ENCODE results near the gene CNDP1.
"Not testable (repeated sequence)": the region's sequence is repeated elsewhere in the genome, so short reads cannot be mapped to it uniquely, and the experiment has no call there.

The CNDP1 gene

DNA sequence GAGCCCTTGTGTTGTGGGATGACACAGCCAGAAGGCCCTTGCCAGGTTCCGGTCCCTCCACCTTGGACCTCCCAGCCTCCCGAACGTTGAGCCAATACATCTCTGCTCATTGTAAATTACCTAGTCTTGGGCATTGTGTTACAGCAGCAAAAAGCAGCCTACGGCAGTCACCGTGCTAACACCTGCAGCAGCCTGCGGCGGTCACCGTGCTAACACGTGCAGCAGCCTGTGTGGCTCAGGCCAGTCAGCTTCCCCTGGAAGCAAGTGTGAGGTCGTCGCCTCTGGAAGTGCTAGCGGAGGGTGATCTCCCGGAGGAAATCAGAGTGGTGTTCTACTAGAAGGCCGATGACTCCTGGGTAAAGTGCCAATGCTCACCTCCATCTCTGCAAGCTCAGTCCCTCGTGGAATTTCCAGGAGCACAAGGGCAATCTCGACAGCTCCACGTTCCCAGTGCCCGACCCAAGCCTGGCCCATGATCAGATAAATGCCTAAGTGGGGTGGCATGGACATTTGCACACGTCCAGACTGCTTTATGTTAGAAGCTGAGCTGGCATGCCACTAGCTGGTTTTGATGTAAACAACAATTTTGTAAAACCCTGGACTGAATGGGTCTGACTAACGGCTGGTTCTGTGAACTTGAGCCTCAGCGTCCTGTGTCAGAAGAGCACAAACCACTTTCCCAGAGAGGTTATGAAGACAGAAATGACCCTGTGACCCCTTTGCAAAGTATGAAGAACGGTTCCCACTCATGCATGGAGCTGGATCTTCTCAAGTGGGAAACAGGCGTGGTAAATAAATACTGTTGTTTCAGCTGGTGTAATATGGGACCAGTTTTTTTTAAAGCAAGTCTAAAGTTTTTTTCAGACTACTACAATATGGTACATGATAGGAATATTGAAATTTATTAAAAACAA, 11.4 kb upstream of the CNDP1 start:
- no peak for DNase-seq

DNA sequence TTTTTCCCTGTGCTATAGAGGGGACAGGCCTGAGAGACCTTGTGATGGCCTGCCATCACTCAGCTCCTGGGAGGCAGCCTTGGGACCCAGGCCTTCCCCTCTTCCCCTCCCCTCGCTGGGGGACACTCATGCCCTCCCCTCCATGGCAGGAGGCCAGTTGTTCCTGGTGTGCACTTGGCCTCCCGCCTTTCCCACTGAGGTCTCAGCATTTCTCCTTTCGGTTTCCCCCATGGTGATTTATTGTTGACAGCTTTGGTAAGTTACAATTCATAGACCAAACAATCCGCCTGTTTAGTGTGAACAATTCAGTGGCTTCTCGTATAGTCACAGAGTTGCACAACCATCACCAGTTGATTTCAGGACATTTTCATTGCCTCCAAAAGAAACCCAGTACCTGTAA, 10.2 kb upstream of the CNDP1 start:
- DNase-seq, result no peak

DNA sequence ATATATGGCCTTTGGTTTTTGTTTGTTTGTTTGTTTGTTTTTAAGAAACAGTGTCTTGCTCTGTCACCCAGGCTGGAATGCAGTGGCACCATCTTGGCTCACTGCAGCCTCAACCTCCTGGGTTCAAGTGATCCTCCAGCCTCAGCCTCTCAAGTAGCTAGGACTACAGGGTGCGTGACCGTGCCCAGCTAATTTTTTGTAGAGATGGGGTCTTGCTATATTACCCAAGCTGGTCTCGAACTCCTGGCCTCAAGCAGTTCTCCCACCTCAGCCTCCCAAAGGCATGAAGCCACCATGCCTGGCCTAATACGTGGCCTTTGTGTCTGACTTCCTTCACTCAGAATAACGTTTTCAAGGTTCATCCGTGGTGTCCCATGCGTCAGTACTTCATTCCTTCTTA, 9.4 kb upstream of the CNDP1 start:
- DNase-seq, result not testable (repeated sequence)

DNA sequence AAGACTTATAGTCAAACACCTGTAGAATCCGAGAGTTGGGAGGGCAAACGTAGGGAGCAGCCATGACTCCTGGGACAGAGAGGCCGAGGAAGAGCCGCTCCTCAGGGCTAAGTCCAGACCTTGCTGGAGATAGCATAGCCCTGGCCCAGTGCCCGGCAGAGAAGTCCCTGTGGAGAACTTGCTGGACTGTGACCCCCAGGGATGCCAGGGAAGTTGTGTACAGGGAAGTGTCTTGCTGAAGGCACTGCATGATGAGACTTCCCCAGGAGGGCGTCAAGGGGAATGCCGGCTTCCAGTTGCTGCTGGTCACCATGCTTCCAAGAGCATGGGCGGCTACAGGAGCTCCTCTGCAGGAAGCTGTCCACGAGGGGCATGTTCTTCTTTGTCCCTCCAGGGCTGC, 8.6 kb upstream of the CNDP1 start:
- DNase-seq, result no peak

DNA sequence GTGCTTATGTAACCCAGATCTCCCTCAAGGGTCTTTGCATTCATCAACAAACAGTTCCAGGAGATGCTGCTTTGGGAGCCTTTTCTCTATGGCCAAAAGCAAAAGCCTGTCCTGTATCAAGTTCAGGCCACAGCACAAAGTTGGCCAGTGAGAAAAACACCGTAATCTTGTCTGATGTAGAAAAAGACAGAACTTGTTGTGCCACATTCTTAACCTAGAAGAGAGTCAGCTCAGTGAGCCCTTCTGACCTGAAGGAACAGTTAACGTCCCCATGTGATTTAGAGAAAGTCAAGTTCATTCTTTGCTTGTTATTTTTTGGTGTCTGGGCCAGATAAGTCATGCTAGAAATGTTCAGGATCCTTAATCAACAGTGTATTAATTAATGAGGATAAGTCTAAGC, 7.8 kb upstream of the CNDP1 start:
- DNase-seq, result no peak

DNA sequence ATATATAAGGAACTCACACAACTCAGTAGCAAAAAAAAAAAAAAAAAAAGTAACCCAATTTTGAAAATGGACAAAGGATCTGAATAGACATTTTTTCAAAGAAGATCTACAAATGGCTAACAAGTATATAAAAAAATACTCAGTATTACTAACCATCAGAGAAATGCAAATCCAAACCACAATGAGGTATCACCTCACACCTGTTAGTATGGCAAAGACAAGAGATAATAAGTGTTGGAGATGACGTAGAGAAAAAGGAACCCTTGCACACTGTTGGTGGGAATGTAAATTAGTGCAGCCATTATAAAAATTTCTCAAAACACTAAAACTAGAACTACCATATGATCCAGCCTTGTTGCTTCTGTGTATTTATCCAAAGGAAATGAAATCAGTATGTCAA, 5.8 kb upstream of the CNDP1 start:
- no peak for DNase-seq

DNA sequence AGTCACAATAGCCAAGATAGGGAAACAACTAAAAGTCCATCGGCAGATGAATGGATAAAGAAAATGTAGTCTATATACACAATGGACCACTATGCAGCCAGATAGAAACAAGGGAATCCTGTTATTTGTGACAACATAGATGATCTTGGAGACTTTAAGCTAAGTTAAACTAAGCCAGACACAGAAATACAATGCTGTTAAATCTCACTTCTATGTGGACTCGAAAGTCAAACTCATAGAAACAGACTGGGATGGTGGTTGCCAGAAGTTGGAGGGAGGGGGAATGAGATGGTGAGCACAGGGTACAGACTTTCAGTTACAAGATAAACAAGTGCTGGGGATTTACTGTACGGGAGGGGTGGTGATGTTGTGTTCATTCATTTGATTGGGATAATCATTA, 5.4 kb upstream of the CNDP1 start:
- no peak for DNase-seq

DNA sequence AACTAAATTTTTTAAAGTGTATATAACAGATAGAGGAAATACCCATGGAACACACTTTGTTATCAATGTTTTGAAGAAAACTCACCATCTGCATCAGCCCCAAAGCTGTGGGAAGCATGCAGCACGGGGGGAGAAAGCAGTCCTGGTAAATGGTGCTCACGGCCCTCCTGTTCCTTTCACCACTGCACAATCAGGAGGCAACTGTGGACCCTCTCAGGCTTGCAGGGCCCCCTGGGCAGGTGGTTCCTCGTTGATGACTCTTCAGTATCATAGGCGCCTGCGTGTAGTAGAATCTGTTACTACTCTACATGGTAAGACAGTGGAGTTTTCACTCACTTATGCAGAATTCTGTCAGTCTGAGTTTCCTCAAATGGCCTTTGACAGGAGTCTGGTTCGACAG, 4.9 kb upstream of the CNDP1 start:
- DNase-seq, result no peak

DNA sequence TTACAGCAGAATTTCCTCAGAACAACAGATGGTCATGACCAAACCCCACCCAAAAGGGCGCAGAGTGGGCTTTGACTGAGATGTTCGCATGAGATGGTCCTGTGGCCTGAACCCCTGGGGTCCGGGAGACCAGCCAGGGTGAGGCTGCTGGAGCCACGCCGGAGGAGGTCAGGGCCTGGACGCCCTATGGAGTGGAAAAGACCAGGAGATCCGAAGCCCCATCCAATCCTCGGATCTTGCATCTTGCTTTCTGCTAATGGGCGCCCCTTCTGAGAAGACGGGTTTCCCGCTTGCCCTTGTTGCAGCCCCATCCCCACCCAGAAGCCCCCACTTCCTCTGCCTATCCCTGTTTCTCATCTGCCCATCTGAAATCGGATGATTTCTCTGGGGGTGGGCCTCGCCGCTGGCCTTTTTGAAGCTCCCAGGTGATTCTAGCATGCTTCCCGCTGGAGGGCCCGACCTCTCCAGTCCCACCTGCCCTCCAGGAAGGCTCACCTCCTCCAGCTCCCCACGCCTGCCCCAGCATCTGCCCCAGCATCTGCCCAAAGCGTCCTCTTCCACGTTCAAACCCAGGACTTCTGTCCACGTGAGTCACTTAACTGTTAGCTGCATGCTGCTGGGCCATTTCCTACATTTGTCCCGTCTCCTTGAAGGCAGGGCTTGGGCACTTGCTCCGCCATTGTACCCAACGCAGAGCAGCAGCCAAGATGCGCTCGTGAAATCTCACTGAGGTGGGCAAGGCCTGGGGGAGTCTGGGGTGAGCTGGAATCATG, 4.3 kb upstream of the CNDP1 start:
- no peak for DNase-seq

DNA sequence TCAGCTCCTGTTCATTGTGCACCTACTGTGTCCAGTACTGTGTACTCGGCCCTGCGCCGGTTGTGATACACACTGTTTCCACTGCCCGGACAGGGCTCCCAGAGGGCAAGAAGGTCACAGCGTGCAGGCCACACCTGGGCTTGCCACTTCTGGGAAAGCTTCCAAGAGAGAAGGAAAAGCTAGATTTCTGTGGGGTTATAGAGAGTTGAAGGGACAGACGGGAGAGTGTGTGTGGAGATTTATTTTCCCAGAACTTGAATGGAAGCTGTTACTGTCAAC, 3.8 kb upstream of the CNDP1 start:
- no peak for DNase-seq

DNA sequence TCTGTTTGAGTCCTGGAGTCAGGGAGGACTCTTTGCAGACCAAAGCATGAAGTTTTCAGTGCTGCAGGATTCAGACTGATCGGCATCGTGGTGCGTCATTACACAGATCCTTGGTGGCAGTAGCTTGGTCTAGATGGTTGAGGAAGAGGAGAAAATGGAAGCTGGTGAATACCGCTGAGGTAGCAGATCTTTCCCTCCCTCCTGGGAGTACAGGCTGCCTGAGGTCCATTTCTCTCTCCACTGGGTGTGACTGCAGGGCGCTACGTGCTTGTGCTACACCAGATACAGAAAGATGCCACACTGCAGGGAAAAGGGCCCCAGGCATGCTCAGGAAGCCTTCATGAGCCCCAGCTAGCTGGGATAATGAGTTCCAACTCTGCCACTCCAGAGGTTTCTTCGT, 3.3 kb upstream of the CNDP1 start:
- no peak for DNase-seq

DNA sequence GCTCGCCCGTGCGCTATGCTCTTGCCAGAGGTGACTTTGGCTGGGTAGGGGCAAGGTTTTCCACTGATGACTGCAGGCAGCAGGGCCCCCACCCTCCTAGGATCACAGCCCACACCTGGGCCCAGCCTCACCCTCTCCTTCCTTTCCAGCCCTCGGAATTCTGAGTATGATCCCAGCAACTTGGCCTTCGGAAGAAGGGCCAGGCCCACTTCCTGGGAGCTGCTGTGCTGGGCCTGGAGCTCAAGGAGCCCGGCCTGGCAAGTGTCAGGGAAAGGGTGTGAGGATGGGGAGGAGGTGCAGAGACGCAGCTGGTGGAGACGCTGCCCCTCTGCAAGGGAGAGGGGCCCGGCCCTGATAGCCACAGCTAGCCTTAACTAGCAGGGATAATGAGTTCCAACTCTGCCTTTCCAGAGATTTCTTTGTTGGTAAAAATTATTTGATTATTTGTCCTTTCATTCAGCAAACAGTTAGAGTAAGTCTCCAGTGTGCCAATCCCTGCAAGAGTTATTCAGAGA, 1.7 kb upstream of the CNDP1 start:
- DNase-seq, result no peak

DNA sequence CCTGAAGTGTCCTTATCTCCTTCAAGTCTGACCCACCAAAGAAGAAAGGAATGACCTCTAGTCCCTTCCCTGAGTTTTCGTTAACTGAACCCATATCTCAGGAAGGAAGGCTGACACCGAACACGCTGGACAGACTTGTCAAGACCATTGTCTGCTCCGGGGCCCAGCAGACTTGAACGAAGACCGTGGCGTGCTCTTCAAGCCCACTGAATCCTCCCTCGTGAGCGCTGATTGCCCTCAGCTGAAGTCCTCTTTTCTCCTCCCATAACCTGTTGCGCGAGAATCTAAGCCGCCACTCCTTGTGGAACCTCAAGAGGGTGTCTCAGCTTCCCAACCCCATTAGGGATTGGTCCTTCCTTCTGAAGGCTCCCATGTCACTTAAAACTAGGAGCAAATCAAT, 634 bp upstream of the CNDP1 start:
- DNase-seq, result no peak

DNA sequence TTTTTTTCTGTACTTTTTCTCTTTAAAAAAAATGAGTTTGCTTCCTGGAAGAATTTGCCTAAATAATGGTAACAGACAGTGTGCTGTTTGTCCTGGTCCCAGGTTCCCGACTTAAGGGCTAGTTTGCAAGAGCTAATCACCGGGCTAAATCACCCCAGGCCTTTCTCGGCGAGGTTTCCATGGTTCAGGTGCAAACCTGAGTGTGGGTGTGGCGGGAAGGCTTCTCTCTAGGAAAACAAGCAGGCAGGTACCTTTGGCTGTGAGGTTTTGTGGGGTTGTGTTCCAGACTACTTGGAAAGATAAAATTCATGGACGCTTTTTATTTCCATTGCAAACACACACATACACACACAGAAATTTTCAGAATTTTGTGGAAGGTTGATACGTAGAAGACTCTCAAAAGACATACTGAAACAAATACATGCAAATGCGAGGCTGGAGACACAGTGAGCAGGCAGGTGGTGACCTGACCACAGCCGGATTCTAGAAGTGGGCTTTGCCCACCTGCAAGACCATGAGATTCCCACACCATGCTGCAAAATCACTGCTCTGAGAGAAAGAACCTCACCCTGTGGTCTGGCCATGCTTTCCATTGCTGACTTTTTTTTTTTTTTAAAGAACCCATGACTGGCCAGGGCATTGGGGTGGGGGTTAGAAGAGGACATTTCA, 815 bp downstream of the CNDP1 start:
- no peak for DNase-seq

DNA sequence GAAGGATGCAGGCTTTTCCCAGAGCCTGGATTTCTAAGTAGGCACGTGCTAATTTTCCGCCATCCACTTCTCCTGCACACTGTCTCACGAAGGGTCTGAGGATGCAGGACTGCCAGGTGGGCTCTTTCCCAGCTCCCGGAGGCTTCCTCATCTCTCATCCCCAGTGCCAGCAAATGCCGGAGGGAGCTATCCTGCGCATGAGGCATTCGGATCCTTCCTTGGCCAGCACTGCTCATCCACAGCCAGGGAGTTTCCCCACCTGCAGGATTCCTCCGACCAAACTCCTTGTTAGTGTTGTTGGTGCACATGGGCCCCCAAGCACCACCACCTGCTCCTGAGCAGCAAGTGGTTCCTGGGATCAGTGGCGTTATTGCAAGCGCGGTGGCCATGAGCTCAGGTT, 5.0 kb downstream of the CNDP1 start:
- no peak for DNase-seq

DNA sequence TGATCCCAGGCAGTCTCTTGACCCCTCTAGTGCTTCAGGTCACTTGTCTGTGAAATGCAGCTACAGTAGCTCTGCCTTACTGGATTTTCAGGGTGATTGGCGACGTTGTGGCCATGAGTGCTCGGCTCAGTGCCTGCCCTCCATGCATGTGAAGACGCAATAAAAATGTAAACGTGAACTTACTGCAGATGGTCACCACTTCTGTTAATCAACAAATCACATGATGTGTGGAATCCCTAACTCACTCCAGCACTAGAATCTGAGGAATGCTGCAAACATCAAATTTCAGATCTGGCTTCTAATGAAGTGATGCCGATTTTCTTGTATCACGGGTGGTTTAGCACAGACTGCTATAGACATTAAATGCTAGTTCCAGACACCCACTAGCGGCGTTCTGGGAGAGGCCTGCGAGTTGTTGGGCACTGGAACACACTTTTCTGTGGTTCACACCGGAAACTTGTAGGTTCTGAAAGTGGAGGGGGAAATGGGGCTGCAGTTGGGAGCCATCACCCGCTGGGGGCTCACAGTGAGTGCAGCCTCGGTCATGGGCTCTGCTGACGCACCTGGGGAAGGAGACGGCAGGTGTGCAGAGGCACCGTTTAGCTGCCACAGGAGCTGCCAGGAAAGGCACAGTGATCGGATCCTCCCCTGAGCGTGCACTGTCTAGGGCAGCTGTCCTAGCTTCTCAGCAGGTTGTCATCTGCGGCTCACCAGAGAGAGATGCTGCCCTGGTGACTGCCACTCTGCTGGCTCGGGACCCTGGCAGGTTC, 6.5 kb downstream of the CNDP1 start:
- DNase-seq, result no peak

DNA sequence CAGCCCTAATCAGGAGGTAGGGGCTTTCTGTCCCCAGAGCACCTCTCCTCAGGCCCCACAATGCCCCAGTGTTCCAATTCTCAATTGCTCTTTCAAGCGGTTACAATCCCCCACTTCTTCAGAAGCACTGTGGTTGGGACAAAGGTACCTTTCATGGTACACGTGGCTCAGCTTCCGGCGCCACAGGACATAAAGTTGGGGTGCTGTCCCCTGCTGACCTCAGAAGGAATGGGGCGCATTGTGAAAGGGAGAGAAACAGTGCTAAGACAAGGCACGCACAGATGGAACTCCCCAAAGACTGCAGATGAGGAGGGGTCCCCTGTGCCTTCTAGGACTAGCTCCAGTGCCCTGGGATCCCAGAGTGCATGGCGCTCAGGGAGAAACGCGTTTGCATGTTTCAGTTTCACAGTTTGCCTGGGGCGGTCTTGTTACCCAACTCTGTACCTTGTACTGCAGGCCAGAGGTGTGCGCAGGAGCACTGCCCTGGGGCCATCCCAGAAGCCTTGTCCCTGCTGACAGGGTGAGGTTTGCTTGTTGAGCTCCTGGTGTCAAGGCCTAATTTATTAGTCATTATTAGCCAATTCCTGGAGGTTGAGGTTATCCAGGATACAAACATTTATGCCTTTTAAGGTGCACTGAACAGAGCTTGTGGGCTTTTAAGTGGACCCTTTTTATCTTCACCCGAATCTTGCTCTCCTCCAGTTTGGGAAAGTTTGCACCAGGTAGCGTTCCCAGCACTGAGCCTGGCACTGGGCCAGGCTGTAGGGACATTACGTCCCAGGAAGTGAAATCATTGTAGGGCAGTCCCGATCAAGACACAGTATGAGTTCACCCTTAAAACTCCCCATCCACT, 7.6 kb downstream of the CNDP1 start:
- DNase-seq, result no peak

DNA sequence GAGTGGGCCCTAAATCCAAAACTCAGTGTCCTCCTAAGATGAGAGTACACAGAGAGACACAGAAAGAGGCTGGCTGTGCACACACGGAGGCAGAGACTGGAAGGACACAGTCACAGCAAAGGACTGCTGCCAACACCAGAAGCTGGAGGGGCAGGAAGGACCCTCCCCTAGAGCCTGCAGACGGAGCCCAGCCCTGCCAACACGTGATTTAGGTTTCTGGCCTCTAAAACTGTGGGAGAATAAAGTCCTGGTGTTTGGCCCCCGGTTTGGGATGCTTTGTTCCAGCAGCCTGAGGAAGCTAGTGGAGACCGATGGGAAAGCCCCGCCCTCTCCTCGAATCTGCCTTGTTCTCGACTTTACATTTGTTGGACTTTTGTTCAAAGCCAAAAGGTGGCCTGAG, 10.6 kb downstream of the CNDP1 start:
- DNase-seq, result no peak

DNA sequence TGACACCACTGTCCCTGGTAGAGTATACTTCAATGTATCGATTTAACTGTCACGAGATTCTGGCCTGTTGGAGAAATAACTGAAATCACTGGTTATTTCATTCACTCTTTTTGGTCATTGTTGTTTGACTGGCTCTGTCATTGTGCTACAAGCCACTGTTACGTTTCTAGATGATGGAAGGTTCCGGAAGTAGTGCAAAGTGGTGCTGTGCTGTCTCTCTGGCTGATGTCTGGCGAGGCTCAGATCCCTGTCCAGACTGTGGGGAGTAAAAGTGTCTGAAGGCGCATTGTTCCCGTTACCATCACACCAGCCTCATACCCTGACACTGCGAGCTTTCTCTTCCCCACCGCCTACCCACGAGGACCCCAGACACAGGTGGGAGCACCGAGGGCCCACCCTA, 11.7 kb downstream of the CNDP1 start:
- no peak for DNase-seq

DNA sequence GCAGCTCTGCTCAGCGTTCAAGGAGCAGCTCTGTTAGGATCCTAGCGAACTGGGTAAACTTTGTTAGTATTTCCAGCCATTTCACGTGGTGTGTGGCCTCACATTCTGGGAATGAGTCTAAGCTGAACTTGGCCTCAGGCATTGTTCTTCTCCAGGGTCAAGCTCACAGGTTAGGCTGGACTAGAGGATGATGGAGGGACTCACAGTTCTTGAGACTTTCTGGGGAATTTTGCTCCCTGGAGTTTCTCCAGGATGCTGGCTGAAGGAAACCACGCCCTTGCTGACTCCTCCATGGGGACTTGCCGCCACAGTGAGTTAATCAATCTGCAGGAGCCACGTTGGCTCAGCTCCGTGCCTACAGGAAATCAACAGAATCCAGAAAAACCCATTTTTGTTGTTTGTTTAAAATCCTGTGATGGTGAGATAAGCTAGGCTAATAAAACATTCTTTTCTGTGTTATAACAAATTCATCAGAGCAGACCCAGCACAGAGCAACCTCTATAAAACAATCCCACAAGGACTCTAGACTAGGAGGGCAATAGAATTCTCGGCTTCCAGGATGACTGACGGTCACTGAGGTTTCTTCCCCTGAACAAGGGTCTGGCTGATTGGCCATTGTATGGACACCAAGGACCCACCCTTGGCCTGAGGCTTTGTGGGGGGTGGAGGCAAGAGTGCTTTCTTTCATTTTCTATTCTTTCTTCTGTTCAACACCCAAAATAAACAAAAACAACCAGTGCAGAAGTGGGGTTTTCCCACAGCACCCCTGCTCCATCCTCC, 12.6 kb downstream of the CNDP1 start:
- no peak for DNase-seq

DNA sequence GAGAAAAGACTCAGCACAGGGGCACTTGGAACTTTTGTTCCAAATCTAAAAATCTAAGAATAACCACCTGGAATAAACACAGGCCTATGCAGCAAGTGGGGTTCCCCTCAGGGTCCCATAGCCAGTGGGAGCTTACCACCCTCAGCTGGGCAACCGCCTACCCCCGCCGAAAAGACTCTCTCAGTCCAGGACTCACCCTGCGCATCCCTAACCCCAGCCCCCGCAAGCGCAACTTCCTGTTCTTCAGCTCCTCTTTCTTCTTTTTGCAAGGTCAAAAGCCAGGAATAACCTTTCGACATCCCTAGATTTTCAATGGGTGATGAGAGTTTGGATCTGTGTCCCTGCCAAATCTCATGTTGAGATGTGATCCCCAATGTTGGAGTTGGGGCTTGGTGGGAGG, 13.6 kb downstream of the CNDP1 start:
- DNase-seq, result no peak

All from activated CD4-positive, alpha-beta T cell treated with anti-CD3 and anti-CD28 coated beads, Interleukin-2, amount 50 U/mL, for 4 hours (primary cell).